GM12875 (cell line): ENCODE measurements around the gene ABHD17B.

Experiments used
- H3K4me3 ChIP-seq: one replicate; pipeline ENCODE4 v1.5.1; 2011; ENCODE audit warnings: low read depth, low read length, control low read depth
- CTCF ChIP-seq: IDR thresholded peaks from 2 replicates; pipeline ENCODE4 v1.5.1; 2011; ENCODE audit warnings: low read depth, mild to moderate bottlenecking, control low read depth, inconsistent platforms, low read length, moderate library complexity, borderline replicate concordance; ENCODE audit not compliant: insufficient read depth

The ABHD17B gene

GRCh38 chr9:71937070-71937625 lies 26.2 kb upstream of the ABHD17B start:
- no peak for TF ChIP-seq CTCF
- H3K4me3 ChIP-seq, result no peak overlapping the region

- H3K4me3 ChIP-seq, result no peak overlapping the region
- TF ChIP-seq CTCF, result no peak
These were observed 25.1 kb upstream of the ABHD17B start for GRCh38 chr9:71936066-71936465.

GRCh38 chr9:71931166-71931565 lies 20.2 kb upstream of the ABHD17B start:
- TF ChIP-seq CTCF, result no peak
- no peak overlapping the region for H3K4me3 ChIP-seq

GRCh38 chr9:71929791-71930440 lies 18.9 kb upstream of the ABHD17B start:
- no peak for TF ChIP-seq CTCF
- no peak overlapping the region for H3K4me3 ChIP-seq

- H3K4me3 ChIP-seq, result no peak overlapping the region
- TF ChIP-seq CTCF, result no peak
These were observed 18.2 kb upstream of the ABHD17B start for GRCh38 chr9:71929223-71929622.

- H3K4me3 ChIP-seq, result no peak overlapping the region
- TF ChIP-seq CTCF, result no peak
These were observed 17.8 kb upstream of the ABHD17B start for GRCh38 chr9:71928806-71929205.

GRCh38 chr9:71928376-71928775 lies 17.4 kb upstream of the ABHD17B start:
- no peak overlapping the region for H3K4me3 ChIP-seq
- no peak for TF ChIP-seq CTCF
